Kidney capillary endothelial cell (primary cell): Measurements from ENCODE around the gene MRLN.
"Not testable (repeated sequence)": the region's sequence is repeated elsewhere in the genome, so short reads cannot be mapped to it uniquely, and the experiment has no call there.

Experiments
- DNase-seq: peaks from one replicate; pipeline ENCODE4 v3.0.0-alpha.2; 2018; ENCODE audit warnings: low spot score

The MRLN gene

DNA sequence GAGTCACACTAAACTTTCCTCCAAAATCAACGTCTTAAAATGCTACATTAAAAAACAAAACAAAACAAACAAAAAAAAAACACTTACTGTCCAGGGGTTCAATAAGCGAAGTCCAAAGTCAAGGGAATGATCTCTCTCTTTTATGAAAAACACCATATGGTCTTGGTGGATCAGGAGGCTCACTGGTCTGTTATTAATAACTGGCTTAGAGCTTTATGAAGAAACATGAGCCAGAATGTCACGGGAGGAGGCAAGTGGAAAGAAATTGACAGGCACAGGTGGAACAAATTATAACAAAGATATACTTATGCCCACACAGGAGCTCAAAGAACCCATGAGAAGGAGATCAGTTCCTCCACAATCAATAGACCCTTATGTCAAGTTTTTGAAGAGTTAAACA is at the start of gene MRLN:
Gene MRLN (minus strand): TSS at position 189 of the 400 bp plus-strand sequence.
- DNase-seq: no peak

GRCh38 chr10:59801171-59801570 is 47.9 kb upstream of the MRLN start:
- no peak for DNase-seq

GRCh38 chr10:59799421-59799820 is 46.2 kb upstream of the MRLN start:
- no peak for DNase-seq

DNA sequence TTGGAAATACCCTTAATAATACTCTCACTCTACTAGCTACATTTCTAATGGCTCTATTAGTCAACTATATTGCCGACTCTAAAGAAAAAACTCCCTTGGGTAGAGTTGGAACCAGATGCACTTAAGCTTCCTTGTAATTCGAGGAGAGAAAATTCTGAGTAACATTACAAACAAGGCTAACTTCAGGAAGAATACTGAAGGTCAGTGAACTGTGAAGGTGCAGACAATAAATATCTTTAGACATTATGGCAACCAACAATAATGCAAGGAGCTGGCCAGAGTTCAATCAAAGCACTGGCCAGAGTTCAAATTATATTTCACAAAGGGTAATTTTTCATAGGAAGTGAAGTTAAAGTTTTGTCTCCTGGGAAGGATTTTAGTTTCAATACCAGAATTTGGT is 40.7 kb upstream of the MRLN start:
- DNase-seq: no peak

DNA sequence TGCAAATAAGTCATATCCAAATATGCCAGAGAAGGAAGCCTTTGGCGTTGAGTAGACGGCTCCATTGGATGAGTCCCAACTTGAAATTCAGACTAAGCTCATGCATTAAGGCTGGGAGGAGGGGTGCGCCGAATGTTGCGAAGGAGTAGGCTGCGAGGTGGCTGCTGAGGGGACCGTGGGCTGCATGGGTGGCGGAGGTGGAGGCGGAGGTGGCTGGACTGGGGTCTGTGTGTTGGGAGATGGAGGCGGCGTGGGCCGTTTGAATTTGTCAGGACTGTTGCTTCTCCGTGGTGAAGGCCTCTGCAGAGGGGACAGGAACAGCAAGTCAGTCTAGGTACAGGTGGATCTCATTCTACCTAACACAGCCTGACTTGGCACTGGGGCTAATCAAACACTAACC is 39.6 kb upstream of the MRLN start:
- no peak for DNase-seq

GRCh38 chr10:59791601-59792000 is 38.3 kb upstream of the MRLN start:
- DNase-seq: no peak

DNA sequence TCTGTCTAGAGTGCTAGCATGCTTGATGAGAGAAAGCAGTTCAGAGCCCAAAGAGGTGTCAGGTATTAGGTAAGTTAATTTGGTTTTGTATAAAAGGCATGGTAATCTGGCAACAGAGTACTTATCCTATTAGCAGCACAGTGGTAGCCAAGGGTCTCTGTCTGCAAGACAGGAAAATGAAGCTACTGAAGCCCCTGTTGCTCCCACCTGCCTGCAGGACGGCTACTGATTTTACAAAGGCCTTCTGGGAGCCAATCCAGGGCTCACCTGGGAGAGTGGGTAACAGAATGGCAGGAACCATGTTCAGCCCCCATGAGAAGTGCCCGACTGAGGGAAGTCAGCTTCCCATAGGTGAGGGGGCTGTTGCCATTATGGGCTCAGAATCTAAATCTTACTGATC is 36.8 kb upstream of the MRLN start:
- not testable (repeated sequence) for DNase-seq

DNA sequence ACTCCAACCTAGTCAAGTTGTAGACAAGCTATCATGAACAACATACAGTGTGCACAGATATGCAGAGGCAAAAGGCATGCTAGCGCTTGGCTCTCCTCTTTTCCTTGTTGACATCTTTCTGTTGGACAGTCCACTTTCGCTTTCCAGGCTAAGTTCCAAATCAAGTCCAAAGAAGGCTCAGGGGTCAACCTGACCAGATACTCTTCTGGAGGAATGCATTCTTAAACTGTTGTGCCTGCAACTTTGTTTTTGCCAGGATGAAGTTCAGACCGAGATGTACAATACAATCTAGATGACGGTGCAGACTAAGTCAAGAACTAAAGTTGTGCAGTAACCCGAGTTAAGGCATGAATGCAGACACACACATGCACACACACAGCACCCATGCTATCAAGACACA is 35.7 kb upstream of the MRLN start:
- DNase-seq: not testable (repeated sequence)

- not testable (repeated sequence) for DNase-seq
These were observed 33.8 kb upstream of the MRLN start for GRCh38 chr10:59787032-59787431.

DNA sequence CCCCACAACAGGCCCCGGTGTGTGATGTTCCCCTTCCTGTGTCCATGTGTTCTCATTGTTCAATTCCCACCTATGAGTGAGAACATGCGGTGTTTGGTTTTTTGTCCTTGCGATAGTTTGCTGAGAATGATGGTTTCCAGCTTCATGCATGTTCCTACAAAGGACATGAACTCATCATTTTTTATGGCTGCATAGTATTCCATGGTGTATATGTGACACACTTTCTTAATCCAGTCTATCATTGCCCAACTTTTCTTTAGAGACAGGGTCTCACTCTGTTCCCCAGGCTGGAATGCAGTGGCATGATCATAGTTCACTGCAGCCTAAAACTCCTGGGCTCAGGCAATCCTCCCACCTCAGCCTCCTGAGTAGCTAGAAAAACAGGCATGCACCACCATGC is 32.2 kb upstream of the MRLN start:
- DNase-seq: not testable (repeated sequence)

GRCh38 chr10:59781511-59781910 is 28.3 kb upstream of the MRLN start:
- DNase-seq: no peak

GRCh38 chr10:59779756-59780533 is 26.7 kb upstream of the MRLN start:
- peak; percentile 36 for DNase-seq

DNA sequence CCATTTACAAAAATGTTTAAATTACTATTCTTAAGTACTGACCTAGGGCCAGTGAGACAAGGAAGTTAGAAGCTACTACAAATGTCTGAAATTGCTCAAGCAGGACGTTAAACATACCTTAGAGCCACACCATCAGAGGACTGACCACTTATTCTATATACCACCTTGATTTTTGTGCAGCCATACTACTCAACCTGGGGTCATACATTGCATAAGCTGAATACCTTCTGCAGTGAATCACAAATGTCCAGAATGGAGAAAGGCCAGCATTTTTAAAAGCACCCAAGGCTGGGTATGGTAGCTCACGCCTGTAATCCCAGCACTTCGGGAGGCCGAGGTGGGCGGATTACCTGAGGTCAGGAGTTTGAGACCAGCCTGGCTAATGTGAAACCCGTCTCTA is 21.2 kb upstream of the MRLN start:
- DNase-seq: no peak

DNA sequence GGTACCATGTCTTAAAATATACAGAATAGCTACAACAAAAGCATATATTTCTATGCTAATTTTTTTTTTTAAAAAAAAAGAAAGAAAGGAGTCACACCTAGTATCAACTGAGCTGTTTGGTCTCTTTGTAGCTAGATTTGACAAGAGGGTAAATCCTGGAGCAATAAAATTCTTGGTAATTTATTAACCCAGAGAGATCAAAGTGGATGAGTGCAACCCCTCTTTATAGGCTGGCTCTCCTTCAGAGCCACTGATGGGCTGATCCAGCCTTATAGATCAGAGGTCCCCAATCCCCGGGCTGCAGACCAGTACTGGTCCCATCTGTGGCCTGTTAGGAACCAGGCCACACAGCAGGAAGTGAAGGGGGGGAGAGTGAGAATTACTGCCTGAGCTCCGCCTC is 19.8 kb upstream of the MRLN start:
- DNase-seq: no peak

- DNase-seq: no peak
These were observed 18.0 kb upstream of the MRLN start for GRCh38 chr10:59771162-59771807.

GRCh38 chr10:59770689-59771088 is 17.4 kb upstream of the MRLN start:
- no peak for DNase-seq

DNA sequence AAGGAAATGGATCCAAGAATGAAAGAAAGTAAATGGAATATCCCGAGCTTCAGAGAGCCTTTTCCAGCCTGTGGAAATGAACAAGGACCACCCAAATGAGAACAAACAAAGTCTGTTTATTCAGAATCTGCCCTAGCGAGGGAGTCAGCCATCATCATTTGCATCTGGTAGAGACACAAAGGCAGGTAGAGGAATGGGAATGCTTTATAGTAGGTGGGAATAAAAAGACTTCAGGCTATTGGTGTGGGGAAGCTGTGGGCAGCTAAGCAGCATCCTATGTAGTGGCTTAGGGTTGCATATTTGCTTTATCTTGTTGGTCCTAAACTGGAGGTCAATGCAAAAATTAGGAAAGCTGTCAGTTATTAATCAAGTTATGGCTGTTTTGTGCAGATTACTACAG is 9.2 kb upstream of the MRLN start:
- DNase-seq: no peak

DNA sequence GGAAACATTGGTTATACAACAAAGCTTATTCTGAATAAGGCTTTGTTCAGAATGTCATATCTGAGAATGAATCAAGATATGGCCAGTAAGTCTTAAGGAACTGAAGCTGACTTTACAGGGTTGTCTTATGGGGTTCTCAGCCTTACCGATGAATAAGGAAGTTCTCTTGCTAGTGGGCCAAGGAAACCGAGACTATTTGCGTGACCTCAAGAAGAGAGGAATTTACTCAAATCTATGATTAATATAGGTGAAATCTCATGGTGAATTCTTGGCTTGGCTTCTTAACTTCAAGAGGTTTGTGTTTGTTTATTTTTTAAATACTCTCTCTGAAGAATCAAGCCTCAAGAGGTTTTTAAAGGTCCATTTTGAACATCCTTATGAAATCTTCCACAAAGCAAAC is 4.7 kb upstream of the MRLN start:
- no peak for DNase-seq

GRCh38 chr10:59754951-59755350 is 1.7 kb upstream of the MRLN start:
- DNase-seq: no peak

DNA sequence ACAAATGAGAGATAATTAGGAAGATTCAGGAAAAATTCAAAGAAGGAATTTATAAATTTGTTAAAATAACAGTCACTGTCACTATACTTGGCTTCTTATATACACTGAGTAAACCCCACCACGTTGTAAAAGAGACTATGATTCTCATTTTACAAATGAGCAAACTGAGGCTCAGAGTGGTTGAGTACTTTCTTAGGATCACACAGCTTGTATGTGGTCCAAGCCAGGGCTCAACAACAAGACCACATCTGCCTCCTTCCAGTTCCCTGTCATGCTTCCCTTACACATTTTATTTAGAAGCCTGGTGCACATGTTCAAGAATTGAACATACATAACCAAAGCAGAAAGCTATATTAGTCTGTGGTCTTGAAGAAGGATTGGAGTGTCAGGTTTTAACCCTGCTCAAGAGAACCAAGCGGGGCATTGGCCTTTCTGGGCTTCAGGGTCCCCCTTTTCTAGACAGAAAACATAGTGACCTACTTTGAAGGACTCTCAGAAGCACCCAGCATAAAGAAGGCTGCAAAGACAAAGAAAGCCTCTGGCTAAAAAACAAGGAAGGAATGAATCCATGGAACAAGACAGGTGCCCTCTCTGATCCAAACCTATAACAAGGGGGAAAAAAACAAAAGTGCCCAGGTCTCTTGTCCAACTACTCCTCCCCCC is 846 bp downstream of the MRLN start:
- DNase-seq: no peak

DNA sequence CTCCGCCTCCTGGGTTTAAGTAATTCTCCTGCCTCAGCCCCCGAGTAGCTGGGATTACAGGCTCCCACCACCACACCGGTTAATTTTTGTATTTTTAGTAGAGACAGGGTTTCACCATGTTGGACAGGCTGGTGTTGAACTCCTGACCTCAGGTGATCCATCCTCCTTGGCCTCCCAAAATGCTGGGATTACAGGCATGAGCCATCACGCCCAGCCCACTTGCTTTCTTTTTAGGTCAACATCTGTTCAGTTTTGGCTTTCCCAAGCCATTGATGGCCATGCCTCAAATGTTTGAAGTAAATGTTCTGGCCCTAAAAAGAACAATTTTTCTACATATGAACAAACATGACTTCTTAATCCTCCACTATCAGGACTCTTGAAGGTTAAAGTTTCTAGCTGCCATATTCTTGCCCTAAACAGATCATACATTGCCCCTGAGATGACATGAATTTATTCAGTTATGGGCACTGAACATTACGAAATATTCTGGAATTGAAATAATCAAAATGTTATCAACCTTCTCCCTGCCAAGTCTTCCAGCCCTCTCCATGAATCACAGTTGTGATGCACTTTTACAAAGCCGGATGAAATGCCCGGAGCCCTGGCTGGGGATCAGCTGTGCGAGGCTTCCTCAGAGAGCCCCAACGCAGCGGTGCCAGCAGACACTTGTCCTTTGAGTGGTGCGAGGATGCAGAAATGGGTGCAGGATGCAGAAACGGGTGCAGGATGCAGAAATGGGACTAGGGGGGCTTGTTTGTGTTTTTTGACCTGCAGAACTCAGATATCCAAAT is 2.9 kb downstream of the MRLN start:
- no peak for DNase-seq

- DNase-seq: no peak
These were observed 4.4 kb downstream of the MRLN start for GRCh38 chr10:59748834-59749233.
